ENCODE results near the gene PCDHB9. TPM values are rescaled to one million over a fixed set of nuclear protein-coding genes. Genes with fewer than 3 reads are reported as not detected.
"Not testable (repeated sequence)": the region's sequence is repeated elsewhere in the genome, so short reads cannot be mapped to it uniquely, and the experiment has no call there.

The PCDHB9 gene
- total RNA-seq, 1 donor from 2014 or later: 3.4 TPM

DNA sequence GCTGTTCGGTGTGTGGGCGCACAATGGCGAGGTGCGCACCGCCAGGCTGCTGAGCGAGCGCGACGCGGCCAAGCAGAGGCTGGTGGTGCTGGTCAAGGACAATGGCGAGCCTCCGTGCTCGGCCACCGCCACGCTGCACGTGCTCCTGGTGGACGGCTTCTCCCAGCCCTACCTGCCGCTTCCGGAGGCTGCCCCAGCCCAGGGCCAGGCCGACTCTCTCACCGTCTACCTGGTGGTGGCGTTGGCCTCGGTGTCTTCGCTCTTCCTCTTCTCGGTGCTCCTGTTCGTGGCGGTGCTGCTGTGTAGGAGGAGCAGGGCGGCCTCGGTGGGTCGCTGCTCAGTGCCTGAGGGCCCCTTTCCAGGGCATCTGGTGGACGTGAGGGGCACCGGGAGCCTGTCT, 7.1 kb upstream of the PCDHB9 start:
- H3K27ac Mint-ChIP-seq (ENCODE audit: unreplicated experiment); H3K4me1 Mint-ChIP-seq (ENCODE audit: unreplicated experiment); DNase-seq (ENCODE audit: extremely low spot score, unreplicated experiment); H3K4me3 Mint-ChIP-seq (ENCODE audit: unreplicated experiment); H3K27me3 Mint-ChIP-seq (ENCODE audit: unreplicated experiment): not testable (repeated sequence)
- Mint-ChIP-seq H3K9me3 (ENCODE audit: unreplicated experiment) (peaks cover 29% of the 10 kb centered on the region), H3K36me3 (ENCODE audit: unreplicated experiment) (peaks cover 11% of the 10 kb centered on the region)

DNA sequence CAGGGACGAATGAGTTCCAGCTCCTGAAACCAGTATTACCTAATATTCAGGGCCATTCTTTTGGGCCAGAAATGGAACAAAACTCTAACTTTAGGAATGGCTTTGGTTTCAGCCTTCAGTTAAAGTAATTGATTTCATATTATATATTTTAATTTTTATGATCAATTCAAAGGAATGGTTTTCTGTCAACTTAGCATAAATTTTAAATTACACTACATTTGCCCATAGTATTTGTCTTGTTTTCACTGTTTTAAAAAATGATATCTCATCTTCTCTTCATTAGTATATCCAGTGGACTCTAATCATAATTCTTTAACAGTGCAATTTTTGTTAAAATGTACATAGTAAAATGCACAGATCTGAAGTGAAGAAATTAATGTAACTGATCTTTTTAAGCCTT, 6.6 kb upstream of the PCDHB9 start:
- Mint-ChIP-seq H3K4me3 (ENCODE audit: unreplicated experiment) (no peak overlapping the region), H3K27me3 (ENCODE audit: unreplicated experiment) (no peaks in the 10 kb centered on the region), H3K4me1 (ENCODE audit: unreplicated experiment) (no peaks in the 10 kb centered on the region), H3K27ac (ENCODE audit: unreplicated experiment) (no peak overlapping the region), H3K9me3 (ENCODE audit: unreplicated experiment) (peaks cover 33% of the 10 kb centered on the region), H3K36me3 (ENCODE audit: unreplicated experiment) (peaks cover 14% of the 10 kb centered on the region)
- TF ChIP-seq, protein P1, sequence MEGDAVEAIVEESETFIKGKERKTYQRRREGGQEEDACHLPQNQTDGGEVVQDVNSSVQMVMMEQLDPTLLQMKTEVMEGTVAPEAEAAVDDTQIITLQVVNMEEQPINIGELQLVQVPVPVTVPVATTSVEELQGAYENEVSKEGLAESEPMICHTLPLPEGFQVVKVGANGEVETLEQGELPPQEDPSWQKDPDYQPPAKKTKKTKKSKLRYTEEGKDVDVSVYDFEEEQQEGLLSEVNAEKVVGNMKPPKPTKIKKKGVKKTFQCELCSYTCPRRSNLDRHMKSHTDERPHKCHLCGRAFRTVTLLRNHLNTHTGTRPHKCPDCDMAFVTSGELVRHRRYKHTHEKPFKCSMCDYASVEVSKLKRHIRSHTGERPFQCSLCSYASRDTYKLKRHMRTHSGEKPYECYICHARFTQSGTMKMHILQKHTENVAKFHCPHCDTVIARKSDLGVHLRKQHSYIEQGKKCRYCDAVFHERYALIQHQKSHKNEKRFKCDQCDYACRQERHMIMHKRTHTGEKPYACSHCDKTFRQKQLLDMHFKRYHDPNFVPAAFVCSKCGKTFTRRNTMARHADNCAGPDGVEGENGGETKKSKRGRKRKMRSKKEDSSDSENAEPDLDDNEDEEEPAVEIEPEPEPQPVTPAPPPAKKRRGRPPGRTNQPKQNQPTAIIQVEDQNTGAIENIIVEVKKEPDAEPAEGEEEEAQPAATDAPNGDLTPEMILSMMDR (IDR thresholded peaks at IDR 0.05): no peak
- no peak for DNase-seq (ENCODE audit: extremely low spot score, unreplicated experiment)

DNA sequence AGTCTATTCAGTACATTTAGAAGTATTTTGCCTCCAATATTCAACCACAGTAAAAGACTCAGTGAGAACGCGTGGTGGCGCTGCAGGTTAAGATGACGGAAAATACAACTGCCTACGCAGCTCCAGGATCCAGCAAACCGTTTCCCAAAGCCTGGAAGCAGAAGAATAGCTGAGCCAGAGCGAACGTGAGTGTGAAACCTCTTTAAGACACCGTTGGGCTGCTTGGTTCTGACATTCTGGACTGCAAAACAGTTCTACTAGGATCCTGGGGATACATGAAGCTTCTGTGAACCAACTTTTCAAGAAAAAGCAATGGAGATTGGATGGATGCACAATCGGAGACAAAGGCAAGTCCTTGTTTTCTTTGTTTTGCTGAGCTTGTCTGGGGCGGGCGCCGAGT, 4.7 kb upstream of the PCDHB9 start, which contains the start of gene PCDHB16:
PCDHB16 (plus strand) TSS at position 140 of the 400 bp plus-strand sequence; CDS start at position 313, 173 bp downstream.
- TF ChIP-seq, protein P1 (IDR thresholded peaks at IDR 0.05): peak; percentile 48
- Mint-ChIP-seq H3K27ac (ENCODE audit: unreplicated experiment) (peak within 1 kb of the TSS; percentile 87), H3K27me3 (ENCODE audit: unreplicated experiment) (no peaks in the 10 kb centered on the region), H3K9me3 (ENCODE audit: unreplicated experiment) (peaks cover 45% of the 10 kb centered on the region), H3K4me3 (ENCODE audit: unreplicated experiment) (peak within 1 kb of the TSS; percentile 78), H3K4me1 (ENCODE audit: unreplicated experiment) (no peaks in the 10 kb centered on the region), H3K36me3 (ENCODE audit: unreplicated experiment) (peaks cover 22% of the 10 kb centered on the region)
- DNase-seq (ENCODE audit: extremely low spot score, unreplicated experiment): no peak

DNA sequence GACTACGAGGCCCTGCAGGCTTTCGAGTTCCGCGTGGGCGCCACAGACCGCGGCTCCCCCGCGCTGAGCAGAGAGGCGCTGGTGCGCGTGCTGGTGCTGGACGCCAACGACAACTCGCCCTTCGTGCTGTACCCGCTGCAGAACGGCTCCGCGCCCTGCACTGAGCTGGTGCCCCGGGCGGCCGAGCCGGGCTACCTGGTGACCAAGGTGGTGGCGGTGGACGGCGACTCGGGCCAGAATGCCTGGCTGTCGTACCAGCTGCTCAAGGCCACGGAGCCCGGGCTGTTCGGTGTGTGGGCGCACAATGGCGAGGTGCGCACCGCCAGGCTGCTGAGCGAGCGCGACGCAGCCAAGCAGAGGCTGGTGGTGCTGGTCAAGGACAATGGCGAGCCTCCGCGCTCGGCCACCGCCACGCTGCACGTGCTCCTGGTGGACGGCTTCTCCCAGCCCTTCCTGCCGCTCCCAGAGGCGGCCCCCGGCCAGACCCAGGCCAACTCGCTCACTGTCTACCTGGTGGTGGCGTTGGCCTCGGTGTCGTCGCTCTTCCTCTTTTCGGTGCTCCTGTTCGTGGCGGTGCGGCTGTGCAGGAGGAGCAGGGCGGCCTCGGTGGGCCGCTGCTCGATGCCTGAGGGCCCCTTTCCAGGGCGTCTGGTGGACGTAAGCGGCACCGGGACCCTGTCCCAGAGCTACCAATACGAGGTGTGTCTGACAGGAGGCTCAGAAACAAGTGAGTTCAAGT, 2.7 kb upstream of the PCDHB9 start:
- not testable (repeated sequence) for H3K27me3 Mint-ChIP-seq (ENCODE audit: unreplicated experiment); DNase-seq (ENCODE audit: extremely low spot score, unreplicated experiment); H3K4me3 Mint-ChIP-seq (ENCODE audit: unreplicated experiment); H3K27ac Mint-ChIP-seq (ENCODE audit: unreplicated experiment); H3K4me1 Mint-ChIP-seq (ENCODE audit: unreplicated experiment)
- Mint-ChIP-seq H3K9me3 (ENCODE audit: unreplicated experiment) (peaks cover 55% of the 10 kb centered on the region), H3K36me3 (ENCODE audit: unreplicated experiment) (peaks cover 28% of the 10 kb centered on the region)

GRCh38 chr5:141188682-141189081, 1.7 kb downstream of the PCDHB9 start:
- H3K27ac Mint-ChIP-seq (ENCODE audit: unreplicated experiment); H3K4me1 Mint-ChIP-seq (ENCODE audit: unreplicated experiment); H3K27me3 Mint-ChIP-seq (ENCODE audit: unreplicated experiment); H3K4me3 Mint-ChIP-seq (ENCODE audit: unreplicated experiment): not testable (repeated sequence)
- DNase-seq (ENCODE audit: extremely low spot score, unreplicated experiment): peak; percentile 83
- Mint-ChIP-seq H3K36me3 (ENCODE audit: unreplicated experiment) (peaks cover 27% of the 10 kb centered on the region), H3K9me3 (ENCODE audit: unreplicated experiment) (peaks cover 51% of the 10 kb centered on the region)

- H3K27ac Mint-ChIP-seq (ENCODE audit: unreplicated experiment); H3K4me3 Mint-ChIP-seq (ENCODE audit: unreplicated experiment); DNase-seq (ENCODE audit: extremely low spot score, unreplicated experiment); H3K27me3 Mint-ChIP-seq (ENCODE audit: unreplicated experiment); H3K4me1 Mint-ChIP-seq (ENCODE audit: unreplicated experiment): not testable (repeated sequence)
- H3K9me3 Mint-ChIP-seq (ENCODE audit: unreplicated experiment): peaks cover 51% of the 10 kb centered on the region
- peaks cover 27% of the 10 kb centered on the region for H3K36me3 Mint-ChIP-seq (ENCODE audit: unreplicated experiment)
Observed at GRCh38 chr5:141189131-141189530, 2.2 kb downstream of the PCDHB9 start.

GRCh38 chr5:141192110-141192725, 5.3 kb downstream of the PCDHB9 start, which contains the start of gene PCDHB10:
TSS of gene PCDHB10 (plus strand) at chr5:141192353. CDS start at chr5:141192553, 200 bp downstream.
- H3K4me1 Mint-ChIP-seq (ENCODE audit: unreplicated experiment): no peaks in the 10 kb centered on the region
- H3K27ac Mint-ChIP-seq (ENCODE audit: unreplicated experiment): no peak within 1 kb of the TSS
- DNase-seq (ENCODE audit: extremely low spot score, unreplicated experiment): peak; percentile 84
- TF ChIP-seq, protein P1 (IDR thresholded peaks at IDR 0.05): peak; percentile 47
- H3K27me3 Mint-ChIP-seq (ENCODE audit: unreplicated experiment): no peaks in the 10 kb centered on the region
- peaks cover 19% of the 10 kb centered on the region for H3K36me3 Mint-ChIP-seq (ENCODE audit: unreplicated experiment)
- peak within 1 kb of the TSS; percentile 67 for H3K4me3 Mint-ChIP-seq (ENCODE audit: unreplicated experiment)
- peaks cover 46% of the 10 kb centered on the region for H3K9me3 Mint-ChIP-seq (ENCODE audit: unreplicated experiment)

DNA sequence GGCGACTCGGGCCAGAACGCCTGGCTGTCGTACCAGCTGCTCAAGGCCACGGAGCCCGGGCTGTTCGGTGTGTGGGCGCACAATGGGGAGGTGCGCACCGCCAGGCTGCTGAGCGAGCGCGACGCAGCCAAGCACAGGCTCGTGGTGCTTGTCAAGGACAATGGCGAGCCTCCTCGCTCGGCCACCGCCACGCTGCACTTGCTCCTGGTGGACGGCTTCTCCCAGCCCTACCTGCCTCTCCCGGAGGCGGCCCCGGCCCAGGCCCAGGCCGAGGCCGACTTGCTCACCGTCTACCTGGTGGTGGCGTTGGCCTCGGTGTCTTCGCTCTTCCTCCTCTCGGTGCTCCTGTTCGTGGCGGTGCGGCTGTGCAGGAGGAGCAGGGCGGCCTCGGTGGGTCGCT, 7.4 kb downstream of the PCDHB9 start:
- not testable (repeated sequence) for H3K4me3 Mint-ChIP-seq (ENCODE audit: unreplicated experiment); DNase-seq (ENCODE audit: extremely low spot score, unreplicated experiment); H3K4me1 Mint-ChIP-seq (ENCODE audit: unreplicated experiment); H3K27ac Mint-ChIP-seq (ENCODE audit: unreplicated experiment); H3K27me3 Mint-ChIP-seq (ENCODE audit: unreplicated experiment)
- Mint-ChIP-seq H3K9me3 (ENCODE audit: unreplicated experiment) (peaks cover 51% of the 10 kb centered on the region), H3K36me3 (ENCODE audit: unreplicated experiment) (peaks cover 15% of the 10 kb centered on the region)

All from osteocyte (in vitro differentiated cells).